Measurements from ENCODE around the gene TNS3. TPM values are rescaled to one million over a fixed set of nuclear protein-coding genes. Genes with fewer than 3 reads are reported as not detected.
A peak's percentile ranks its signal among the peaks of the same experiment; 100 is the strongest.

The TNS3 gene
- total and polyA plus RNA-seq, 10 donors: 17.7 to 247 (median 147) TPM

GRCh38 chr7:47521816-47522561 is 59.9 kb downstream of the TNS3 start:
- TF ChIP-seq POLR2AphosphoS5 (IDR thresholded peaks at IDR 0.05) (no peak), CTCF (IDR thresholded peaks at IDR 0.05 in 8 of 11, conservative IDR thresholded peaks at IDR 0.05 in 3 of 11) (no peak), POLR2A (IDR thresholded peaks at IDR 0.05) (no peak)
- WGBS, 5 donors: 85 to 92% (median 87%) methylated on average over 14 of the region's 14 CpGs
- intact Hi-C loops (cut with DNase I; ENCODE audit: low total_unique reads): no loop called here
- H3K36me3 ChIP-seq: peaks cover 0 to 94% (median 14%) of the 10 kb centered on the region in 6 donors
- DNase-seq: peak; percentile 67
- peak overlapping the region in 1 of 8 donors; percentile 16 for H3K27ac ChIP-seq
- H3K4me3 ChIP-seq: no peak overlapping the region
- H3K4me1 ChIP-seq: peaks cover 0 to 52% (median 15%) of the 10 kb centered on the region in 6 donors
- H3K27me3 ChIP-seq (replicated peaks in 1 of 7): no peaks in the 10 kb centered on the region
- no peaks in the 10 kb centered on the region for H3K9me3 ChIP-seq

GRCh38 chr7:47521011-47521795 is 60.7 kb downstream of the TNS3 start:
- Histone ChIP-seq H3K9me3 (no peaks in the 10 kb centered on the region), H3K4me1 (peaks cover 0 to 55% (median 15%) of the 10 kb centered on the region in 6 donors), H3K27ac (peak overlapping the region in 4 of 8 donors; percentile 16 to 42 (median 38)), H3K27me3 (replicated peaks in 1 of 7) (no peaks in the 10 kb centered on the region), H3K4me3 (no peak overlapping the region), H3K36me3 (peaks cover 0 to 93% (median 11%) of the 10 kb centered on the region in 6 donors)
- WGBS, 5 donors: 76 to 88% (median 85%) methylated on average over 13 of the region's 13 CpGs
- no peak for TF ChIP-seq POLR2A (IDR thresholded peaks at IDR 0.05)
- DNase-seq: peak; percentile 60
- intact Hi-C loops (cut with DNase I; ENCODE audit: low total_unique reads): no loop called here

GRCh38 chr7:47520406-47520805 is 61.5 kb downstream of the TNS3 start:
- H3K4me1 ChIP-seq: peaks cover 0 to 55% (median 15%) of the 10 kb centered on the region in 6 donors
- H3K4me3 ChIP-seq: no peak overlapping the region
- no peak for TF ChIP-seq POLR2A (IDR thresholded peaks at IDR 0.05)
- no peak for TF ChIP-seq CTCF (IDR thresholded peaks at IDR 0.05 in 8 of 11, conservative IDR thresholded peaks at IDR 0.05 in 3 of 11)
- TF ChIP-seq POLR2AphosphoS5 (IDR thresholded peaks at IDR 0.05): peak in 1 of 3 donors; percentile 11
- 29 to 51% (median 33%) methylated on average over 7 to 8 of the region's 8 CpGs for WGBS, 5 donors
- no peaks in the 10 kb centered on the region for H3K27me3 ChIP-seq (replicated peaks in 1 of 7)
- peak; percentile 34 for DNase-seq
- no peaks in the 10 kb centered on the region for H3K9me3 ChIP-seq
- H3K36me3 ChIP-seq: peaks cover 0 to 85% (median 8%) of the 10 kb centered on the region in 6 donors
- intact Hi-C loops (cut with DNase I; ENCODE audit: low total_unique reads): no loop called here
- peak overlapping the region in 7 of 8 donors; percentile 5 to 42 (median 33) for H3K27ac ChIP-seq

GRCh38 chr7:47518827-47519226 is 63.1 kb downstream of the TNS3 start:
- intact Hi-C loops (cut with DNase I; ENCODE audit: low total_unique reads): no loop called here
- H3K27ac ChIP-seq: peak overlapping the region in 2 of 8 donors; percentile 3 to 21
- no peak for TF ChIP-seq POLR2A (IDR thresholded peaks at IDR 0.05)
- no peak for TF ChIP-seq CTCF (IDR thresholded peaks at IDR 0.05 in 8 of 11, conservative IDR thresholded peaks at IDR 0.05 in 3 of 11)
- no peak for TF ChIP-seq POLR2AphosphoS5 (IDR thresholded peaks at IDR 0.05)
- H3K4me3 ChIP-seq: no peak overlapping the region
- WGBS, 5 donors: 71 to 91% (median 91%) methylated on average over 7 of the region's 7 CpGs
- H3K36me3 ChIP-seq: peaks cover 0 to 72% (median 3%) of the 10 kb centered on the region in 6 donors
- peaks cover 0 to 70% (median 15%) of the 10 kb centered on the region in 6 donors for H3K4me1 ChIP-seq
- no peaks in the 10 kb centered on the region for H3K9me3 ChIP-seq
- peak; percentile 51 for DNase-seq
- H3K27me3 ChIP-seq (replicated peaks in 1 of 7): no peaks in the 10 kb centered on the region

Data from spleen (tissue), 11 donors.